Measurements from ENCODE around the gene STRADA. TPM values are rescaled to one million over a fixed set of nuclear protein-coding genes. Genes with fewer than 3 reads are reported as not detected.
A peak's percentile ranks its signal among the peaks of the same experiment; 100 is the strongest.

The STRADA gene
- 14.7 and 17.3 TPM in 2 replicates for total RNA-seq (2014; rRNA removed; shearing (Covaris generic))

GRCh38 chr17:63741408-63742173 lies at the start of gene STRADA:
STRADA (minus strand) TSS chr17:63741799; CDS start chr17:63728369, 13,430 bp downstream.
- Histone ChIP-seq H3K4me1 (replicated peaks) (peaks cover 15% of the 10 kb centered on the region), H3K9me3 (replicated peaks) (no peaks in the 10 kb centered on the region), H3K27me3 (replicated peaks) (no peaks in the 10 kb centered on the region), H3K4me3 (peak within 1 kb of the TSS; percentile 75), H3K27ac (peak within 1 kb of the TSS; percentile 27), H3K36me3 (peaks cover 14% of the 10 kb centered on the region)
- peak; percentile 98 to 99 for DNase-seq (ENCODE audit: low read depth in 1 of 2, low spot score in 2 of 2)

- no peak overlapping the region for H3K27ac ChIP-seq
- H3K4me1 ChIP-seq (replicated peaks): peaks cover 3% of the 10 kb centered on the region
- no peak for DNase-seq (ENCODE audit: low read depth in 1 of 2, low spot score in 2 of 2)
- H3K36me3 ChIP-seq: peaks cover 94% of the 10 kb centered on the region
- H3K27me3 ChIP-seq (replicated peaks): no peaks in the 10 kb centered on the region
- H3K4me3 ChIP-seq: no peak overlapping the region
- no peaks in the 10 kb centered on the region for H3K9me3 ChIP-seq (replicated peaks)
Observed at GRCh38 chr17:63790057-63790456, 48.5 kb upstream of the STRADA start.

- H3K27me3 ChIP-seq (replicated peaks): no peaks in the 10 kb centered on the region
- H3K27ac ChIP-seq: no peak overlapping the region
- H3K4me1 ChIP-seq (replicated peaks): peaks cover 7% of the 10 kb centered on the region
- DNase-seq (ENCODE audit: low read depth in 1 of 2, low spot score in 2 of 2): no peak
- peaks cover 95% of the 10 kb centered on the region for H3K36me3 ChIP-seq
- no peak overlapping the region for H3K4me3 ChIP-seq
- H3K9me3 ChIP-seq (replicated peaks): no peaks in the 10 kb centered on the region
Observed at GRCh38 chr17:63786971-63787711, 45.5 kb upstream of the STRADA start.

DNA sequence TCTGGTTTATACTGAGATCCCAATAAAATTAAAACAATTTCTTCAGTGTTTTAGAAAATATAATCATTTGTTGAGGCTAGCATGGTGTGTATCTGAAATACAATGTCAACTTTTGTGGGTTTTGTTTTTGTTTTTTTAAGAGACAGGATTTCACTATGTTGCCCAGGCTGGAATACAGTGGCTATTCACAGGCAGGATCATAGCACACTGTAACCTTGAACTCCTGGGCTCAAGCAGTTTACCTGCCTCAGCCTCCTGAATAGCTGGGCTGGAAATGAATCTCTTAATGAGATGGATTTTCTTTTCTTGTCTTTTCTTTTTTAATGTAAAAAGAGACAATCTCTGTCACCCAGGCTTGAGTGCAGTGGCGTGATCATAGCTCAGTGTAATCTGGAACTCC lies 44.5 kb upstream of the STRADA start:
- Histone ChIP-seq H3K4me1 (replicated peaks) (peaks cover 8% of the 10 kb centered on the region), H3K27ac (no peak overlapping the region), H3K9me3 (replicated peaks) (no peaks in the 10 kb centered on the region)

DNA sequence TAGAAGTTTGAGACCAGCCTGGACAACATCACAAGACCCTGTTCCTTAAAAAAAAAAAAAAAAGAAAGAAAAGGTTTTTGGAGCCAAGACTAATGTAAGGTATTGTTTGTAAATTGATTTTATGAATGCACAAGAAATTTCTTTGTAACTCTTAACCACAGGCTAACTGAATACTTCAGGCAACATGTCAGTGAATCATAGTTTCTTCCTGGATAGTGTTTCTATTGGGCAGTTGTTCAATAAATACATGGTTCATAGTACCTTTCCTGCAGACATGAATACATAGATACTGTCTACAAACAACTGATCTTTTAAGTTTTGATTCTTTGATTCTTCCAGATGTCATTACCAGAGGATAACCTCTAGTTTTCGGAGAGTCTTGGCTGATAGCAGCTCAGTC lies 44.0 kb upstream of the STRADA start:
- DNase-seq (ENCODE audit: low read depth in 1 of 2, low spot score in 2 of 2): peak in 1 of 2 experiments; percentile 11
- Histone ChIP-seq H3K36me3 (peaks cover 93% of the 10 kb centered on the region), H3K4me3 (no peak overlapping the region), H3K9me3 (replicated peaks) (no peaks in the 10 kb centered on the region), H3K4me1 (replicated peaks) (peaks cover 14% of the 10 kb centered on the region), H3K27me3 (replicated peaks) (no peaks in the 10 kb centered on the region), H3K27ac (no peak overlapping the region)

More for the DNA sequence above, 44.5 kb upstream of the STRADA start:
- DNase-seq (ENCODE audit: low read depth in 1 of 2, low spot score in 2 of 2): no peak
- peaks cover 93% of the 10 kb centered on the region for H3K36me3 ChIP-seq
- no peak overlapping the region for H3K4me3 ChIP-seq
- no peaks in the 10 kb centered on the region for H3K27me3 ChIP-seq (replicated peaks)

DNA sequence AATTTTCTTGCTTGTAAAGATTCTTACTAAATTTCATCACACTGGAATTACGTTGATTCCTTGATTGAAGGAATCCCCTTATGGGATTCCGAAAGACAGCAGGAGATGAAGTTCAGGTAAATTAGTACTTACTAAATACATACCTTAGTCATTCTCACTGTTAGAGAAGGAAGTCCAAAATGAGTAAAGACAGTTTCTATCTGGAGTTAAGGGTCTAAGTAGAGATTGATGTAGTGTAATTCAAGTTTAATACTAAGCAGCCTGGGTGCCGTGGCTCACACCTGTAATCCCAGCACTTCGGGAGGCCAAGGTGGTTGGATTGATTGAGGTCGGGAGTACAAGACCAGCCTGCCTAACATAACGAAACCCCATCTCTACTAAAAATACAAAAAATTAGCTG lies 41.9 kb upstream of the STRADA start:
- no peak for DNase-seq (ENCODE audit: low read depth in 1 of 2, low spot score in 2 of 2)
- no peak overlapping the region for H3K27ac ChIP-seq
- no peaks in the 10 kb centered on the region for H3K9me3 ChIP-seq (replicated peaks)
- H3K27me3 ChIP-seq (replicated peaks): no peaks in the 10 kb centered on the region
- peaks cover 22% of the 10 kb centered on the region for H3K4me1 ChIP-seq (replicated peaks)
- H3K4me3 ChIP-seq: no peak overlapping the region
- H3K36me3 ChIP-seq: peaks cover 94% of the 10 kb centered on the region

GRCh38 chr17:63780928-63781327 lies 39.3 kb upstream of the STRADA start:
- peaks cover 25% of the 10 kb centered on the region for H3K4me1 ChIP-seq (replicated peaks)
- no peak overlapping the region for H3K4me3 ChIP-seq
- no peak for DNase-seq (ENCODE audit: low read depth in 1 of 2, low spot score in 2 of 2)
- no peaks in the 10 kb centered on the region for H3K9me3 ChIP-seq (replicated peaks)
- H3K36me3 ChIP-seq: peaks cover 93% of the 10 kb centered on the region
- H3K27me3 ChIP-seq (replicated peaks): no peaks in the 10 kb centered on the region
- no peak overlapping the region for H3K27ac ChIP-seq

GRCh38 chr17:63780507-63780906 lies 38.9 kb upstream of the STRADA start:
- no peak overlapping the region for H3K27ac ChIP-seq
- H3K27me3 ChIP-seq (replicated peaks): no peaks in the 10 kb centered on the region
- peaks cover 93% of the 10 kb centered on the region for H3K36me3 ChIP-seq
- no peak overlapping the region for H3K4me3 ChIP-seq
- H3K9me3 ChIP-seq (replicated peaks): no peaks in the 10 kb centered on the region
- peaks cover 29% of the 10 kb centered on the region for H3K4me1 ChIP-seq (replicated peaks)
- DNase-seq (ENCODE audit: low read depth in 1 of 2, low spot score in 2 of 2): peak in 1 of 2 experiments; percentile 24

GRCh38 chr17:63775420-63775819 lies 33.8 kb upstream of the STRADA start:
- Histone ChIP-seq H3K36me3 (peaks cover 66% of the 10 kb centered on the region), H3K27me3 (replicated peaks) (no peaks in the 10 kb centered on the region), H3K4me3 (peak overlapping the region; percentile 79), H3K4me1 (replicated peaks) (peaks cover 20% of the 10 kb centered on the region), H3K27ac (no peak overlapping the region), H3K9me3 (replicated peaks) (no peaks in the 10 kb centered on the region)
- no peak for DNase-seq (ENCODE audit: low read depth in 1 of 2, low spot score in 2 of 2)

DNA sequence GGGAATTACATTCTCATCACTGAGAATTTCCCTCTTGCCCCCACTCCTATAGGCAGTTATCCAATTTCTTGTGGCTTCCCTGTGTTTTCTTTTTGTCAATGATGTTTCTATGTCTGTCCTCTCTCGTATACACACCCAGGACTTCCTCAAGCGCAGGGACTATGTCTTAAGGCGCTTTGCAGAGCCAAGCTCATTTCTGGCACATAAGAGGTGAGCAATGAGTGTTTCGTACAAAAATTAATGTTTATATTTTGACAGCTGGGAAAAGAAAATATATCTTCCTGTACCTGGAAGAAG lies 33.3 kb upstream of the STRADA start:
- Histone ChIP-seq H3K9me3 (replicated peaks) (no peaks in the 10 kb centered on the region), H3K27ac (no peak overlapping the region), H3K36me3 (peaks cover 64% of the 10 kb centered on the region), H3K4me1 (replicated peaks) (peaks cover 15% of the 10 kb centered on the region), H3K27me3 (replicated peaks) (no peaks in the 10 kb centered on the region), H3K4me3 (peak overlapping the region; percentile 79)
- DNase-seq (ENCODE audit: low read depth in 1 of 2, low spot score in 2 of 2): no peak

DNA sequence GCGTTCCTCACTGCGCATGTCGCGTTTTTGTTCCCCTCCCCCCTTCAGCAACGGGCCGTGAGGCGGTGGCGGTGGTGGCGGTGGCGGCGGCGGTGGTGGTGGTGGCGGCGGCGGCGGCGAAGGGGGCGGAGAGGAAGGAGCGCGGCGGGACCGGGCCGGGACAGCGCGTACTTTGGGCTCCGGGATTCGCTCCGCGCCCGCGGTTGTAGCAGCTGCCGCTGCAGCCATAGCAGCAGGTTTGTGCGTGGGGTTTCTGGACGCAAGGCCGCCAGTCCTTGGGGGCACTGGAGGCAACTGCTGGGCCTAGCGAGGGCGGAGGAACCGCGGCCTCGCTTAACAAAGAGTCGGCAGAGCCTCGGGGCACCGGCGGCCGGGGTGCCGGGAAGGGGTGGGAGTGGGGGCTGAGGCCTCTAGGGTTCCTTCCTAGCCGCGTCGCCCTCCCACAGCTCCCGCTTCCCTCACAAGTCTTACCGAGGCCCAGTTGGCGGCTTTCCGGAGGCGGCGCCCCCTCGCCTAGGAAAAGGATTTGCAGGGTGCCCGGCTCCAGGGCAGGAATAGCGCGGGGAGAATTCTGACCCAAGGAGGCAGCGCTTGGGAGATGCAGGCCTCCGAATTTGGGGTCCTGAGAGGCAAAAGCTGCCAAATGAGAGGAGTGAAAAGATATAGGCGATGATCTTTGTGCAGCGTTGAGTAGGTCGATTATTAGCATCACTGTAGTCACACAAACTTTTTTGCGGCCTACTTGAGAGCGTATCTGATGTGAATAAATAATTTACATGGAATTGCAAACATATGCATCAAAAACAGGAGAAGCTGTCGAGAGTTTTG lies 32.8 kb upstream of the STRADA start, which contains the start of gene DDX42:
TSS of gene DDX42 (plus strand) at position 30 of the 828 bp plus-strand sequence. CDS start 12,880 bp downstream, outside the sequence.
- H3K36me3 ChIP-seq: peaks cover 58% of the 10 kb centered on the region
- peak within 1 kb of the TSS; percentile 97 for H3K27ac ChIP-seq
- peaks cover 13% of the 10 kb centered on the region for H3K4me1 ChIP-seq (replicated peaks)
- peak in 1 of 2 experiments; percentile 77 for DNase-seq (ENCODE audit: low read depth in 1 of 2, low spot score in 2 of 2)
- peak within 1 kb of the TSS; percentile 79 for H3K4me3 ChIP-seq
- no peaks in the 10 kb centered on the region for H3K9me3 ChIP-seq (replicated peaks)
- H3K27me3 ChIP-seq (replicated peaks): no peaks in the 10 kb centered on the region

- peak; percentile 100 for DNase-seq (ENCODE audit: low read depth in 1 of 2, low spot score in 2 of 2)
- peak within 1 kb of the TSS; percentile 79 for H3K4me3 ChIP-seq
- peak within 1 kb of the TSS; percentile 97 for H3K27ac ChIP-seq
- H3K27me3 ChIP-seq (replicated peaks): no peaks in the 10 kb centered on the region
- H3K9me3 ChIP-seq (replicated peaks): no peaks in the 10 kb centered on the region
- H3K36me3 ChIP-seq: peaks cover 52% of the 10 kb centered on the region
- peaks cover 13% of the 10 kb centered on the region for H3K4me1 ChIP-seq (replicated peaks)
Observed at GRCh38 chr17:63773272-63774140, 31.9 kb upstream of the STRADA start, which contains the start of gene CCDC47. CCDC47 (minus strand) TSS chr17:63773597; CDS start chr17:63766175, 7,422 bp downstream.
